ENCODE results near the gene ZBTB38. TPM values are rescaled to one million over a fixed set of nuclear protein-coding genes. Genes with fewer than 3 reads are reported as not detected.

The ZBTB38 gene
- total and polyA plus RNA-seq, 8 donors, result 5.7 to 46.8 (median 30.9) TPM

DNA sequence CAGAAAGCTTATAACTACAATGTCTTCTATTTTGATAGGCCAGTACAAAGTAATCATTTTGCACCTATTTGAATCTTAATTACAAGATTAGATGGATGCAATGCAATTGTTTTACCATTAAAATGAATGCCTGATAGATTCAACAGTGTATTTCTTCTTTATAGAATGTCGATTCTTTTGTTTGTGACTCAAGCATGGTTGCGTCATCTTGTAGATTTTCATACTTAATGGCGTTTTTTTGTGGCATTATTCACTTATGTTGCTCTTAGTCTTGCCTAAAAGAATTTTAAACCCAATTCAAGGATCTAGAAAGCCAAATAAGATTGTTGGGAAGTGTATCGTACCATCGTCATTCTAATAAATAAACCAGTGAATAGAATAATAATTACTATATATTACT lies 21.4 kb downstream of the ZBTB38 start:
- no peak for FAIRE-seq
- no peak overlapping the region for H3K27ac ChIP-seq
- 94 to 95% methylated on average over 5 of the region's 5 CpGs for WGBS, 2 donors
- no peak for ATAC-seq
- no peaks in the 10 kb centered on the region for H3K9me3 ChIP-seq
- TF ChIP-seq, protein P1, sequence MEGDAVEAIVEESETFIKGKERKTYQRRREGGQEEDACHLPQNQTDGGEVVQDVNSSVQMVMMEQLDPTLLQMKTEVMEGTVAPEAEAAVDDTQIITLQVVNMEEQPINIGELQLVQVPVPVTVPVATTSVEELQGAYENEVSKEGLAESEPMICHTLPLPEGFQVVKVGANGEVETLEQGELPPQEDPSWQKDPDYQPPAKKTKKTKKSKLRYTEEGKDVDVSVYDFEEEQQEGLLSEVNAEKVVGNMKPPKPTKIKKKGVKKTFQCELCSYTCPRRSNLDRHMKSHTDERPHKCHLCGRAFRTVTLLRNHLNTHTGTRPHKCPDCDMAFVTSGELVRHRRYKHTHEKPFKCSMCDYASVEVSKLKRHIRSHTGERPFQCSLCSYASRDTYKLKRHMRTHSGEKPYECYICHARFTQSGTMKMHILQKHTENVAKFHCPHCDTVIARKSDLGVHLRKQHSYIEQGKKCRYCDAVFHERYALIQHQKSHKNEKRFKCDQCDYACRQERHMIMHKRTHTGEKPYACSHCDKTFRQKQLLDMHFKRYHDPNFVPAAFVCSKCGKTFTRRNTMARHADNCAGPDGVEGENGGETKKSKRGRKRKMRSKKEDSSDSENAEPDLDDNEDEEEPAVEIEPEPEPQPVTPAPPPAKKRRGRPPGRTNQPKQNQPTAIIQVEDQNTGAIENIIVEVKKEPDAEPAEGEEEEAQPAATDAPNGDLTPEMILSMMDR (IDR thresholded peaks at IDR 0.05), result no peak
- peaks cover 5 to 16% (median 6%) of the 10 kb centered on the region in 3 donors for H3K4me1 ChIP-seq
- no peak for DNase-seq
- intact Hi-C loops (cut with DNase I), result no loop called here
- H3K4me3 ChIP-seq, result no peak overlapping the region
- H3K36me3 ChIP-seq, result no peaks in the 10 kb centered on the region
- no peaks in the 10 kb centered on the region for H3K27me3 ChIP-seq

- FAIRE-seq (no peak), DNase-seq (no peak), ATAC-seq (no peak)
- Histone ChIP-seq H3K4me3 (no peak overlapping the region), H3K4me1 (peaks cover 5 to 16% (median 6%) of the 10 kb centered on the region in 3 donors), H3K36me3 (no peaks in the 10 kb centered on the region), H3K27me3 (no peaks in the 10 kb centered on the region), H3K9me3 (no peaks in the 10 kb centered on the region), H3K27ac (no peak overlapping the region)
- 91 to 92% methylated on average over 5 of the region's 5 CpGs for WGBS, 2 donors
- intact Hi-C loops (cut with DNase I), result no loop called here
- TF ChIP-seq, protein P1 (IDR thresholded peaks at IDR 0.05), result no peak
These were observed 22.4 kb downstream of the ZBTB38 start for GRCh38 chr3:141390747-141391146.

GRCh38 chr3:141391298-141391990 lies 23.1 kb downstream of the ZBTB38 start:
- TF ChIP-seq, protein P1 (IDR thresholded peaks at IDR 0.05), result no peak
- Histone ChIP-seq H3K4me1 (peaks cover 5 to 16% (median 6%) of the 10 kb centered on the region in 3 donors), H3K36me3 (no peaks in the 10 kb centered on the region), H3K9me3 (no peaks in the 10 kb centered on the region), H3K27me3 (no peaks in the 10 kb centered on the region), H3K4me3 (no peak overlapping the region), H3K27ac (no peak overlapping the region)
- DNase-seq (no peak), ATAC-seq (peak in 3 of 4 donors; percentile 33 to 85 (median 42)), FAIRE-seq (no peak)
- 50 to 52% methylated on average over 4 of the region's 4 CpGs for WGBS, 2 donors
- intact Hi-C loops (cut with DNase I), result no loop called here

DNA sequence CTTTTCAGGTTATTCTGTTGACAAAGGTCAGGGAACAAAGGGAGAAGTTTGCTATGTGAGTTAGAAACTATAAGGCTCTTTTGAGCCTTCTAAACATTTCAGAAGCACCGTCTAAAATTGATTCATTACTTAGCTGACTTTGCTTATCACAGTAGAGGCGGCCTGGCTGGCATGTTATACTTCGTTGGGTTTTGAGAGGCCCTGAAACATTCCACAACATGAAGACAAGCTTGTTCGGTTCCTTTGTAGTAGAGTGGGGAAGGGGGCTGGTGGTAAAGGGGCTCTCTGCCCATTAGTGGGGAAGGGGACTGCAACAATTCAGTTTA lies 23.6 kb downstream of the ZBTB38 start:
- TF ChIP-seq, protein P1 (IDR thresholded peaks at IDR 0.05), result no peak
- H3K9me3 ChIP-seq, result no peaks in the 10 kb centered on the region
- DNase-seq, result no peak
- intact Hi-C loops (cut with DNase I), result no loop called here
- H3K4me1 ChIP-seq, result peaks cover 5 to 16% (median 6%) of the 10 kb centered on the region in 3 donors
- 32 to 41% methylated on average over 4 of the region's 4 CpGs for WGBS, 2 donors
- FAIRE-seq, result no peak
- H3K27ac ChIP-seq, result no peak overlapping the region
- H3K4me3 ChIP-seq, result no peak overlapping the region
- no peak for ATAC-seq
- H3K36me3 ChIP-seq, result no peaks in the 10 kb centered on the region
- H3K27me3 ChIP-seq, result no peaks in the 10 kb centered on the region

- H3K27ac ChIP-seq, result no peak overlapping the region
- H3K36me3 ChIP-seq, result no peaks in the 10 kb centered on the region
- intact Hi-C loops (cut with DNase I), result no loop called here
- no peaks in the 10 kb centered on the region for H3K27me3 ChIP-seq
- TF ChIP-seq, protein P1 (IDR thresholded peaks at IDR 0.05), result no peak
- no peaks in the 10 kb centered on the region for H3K9me3 ChIP-seq
- ATAC-seq, result no peak
- DNase-seq, result no peak
- peaks cover 5 to 16% (median 6%) of the 10 kb centered on the region in 3 donors for H3K4me1 ChIP-seq
- 94 to 95% methylated on average over 5 of the region's 5 CpGs for WGBS, 2 donors
- no peak for FAIRE-seq
- H3K4me3 ChIP-seq, result no peak overlapping the region
These were observed 24.1 kb downstream of the ZBTB38 start for GRCh38 chr3:141392416-141392815.
